GM23248 (cell line): ENCODE measurements around the gene HHIP. TPM values are rescaled to one million over a fixed set of nuclear protein-coding genes. Genes with fewer than 3 reads are reported as not detected.

Source experiments
- DNase-seq: peaks from one replicate; pipeline ENCODE4 v3.0.0-alpha.2; 2015
- H2AFZ ChIP-seq: fragments of 200-600 bp; sonication (generic); 2 replicates; pipeline ENCODE4 v1.6.1; 2016; ENCODE audit warnings: antibody characterized with exemption
- H3F3A ChIP-seq: fragments of 200-600 bp; sonication (generic); 2 replicates; pipeline ENCODE4 v1.6.1; 2016; ENCODE audit warnings: mild to moderate bottlenecking, antibody characterized with exemption, mixed run types; ENCODE audit not compliant: insufficient read depth
- H3K27ac ChIP-seq: fragments of 200-600 bp; sonication (generic); 2 replicates; pipeline ENCODE4 v1.5.1; 2016; ENCODE audit warnings: mild to moderate bottlenecking
- H3K27me3 ChIP-seq: fragments of 200-600 bp; sonication (generic); replicated peaks from 2 replicates; pipeline ENCODE4 v1.6.1; 2016; ENCODE audit warnings: mild to moderate bottlenecking; ENCODE audit not compliant: insufficient read depth
- H3K36me3 ChIP-seq: fragments of 200-600 bp; sonication (generic); 2 replicates; pipeline ENCODE4 v1.6.1; 2016; ENCODE audit warnings: low read depth, mild to moderate bottlenecking
- H3K4me1 ChIP-seq: fragments of 200-600 bp; sonication (generic); 2 replicates; pipeline ENCODE4 v1.6.1; 2016; ENCODE audit warnings: mild to moderate bottlenecking; ENCODE audit not compliant: insufficient read depth
- H3K4me2 ChIP-seq: fragments of 200-600 bp; sonication (generic); one replicate; pipeline ENCODE4 v1.6.1; 2016; ENCODE audit warnings: mild to moderate bottlenecking; ENCODE audit not compliant: unreplicated experiment
- H3K4me3 ChIP-seq: fragments of 200-600 bp; sonication (generic); 2 replicates; pipeline ENCODE4 v1.5.1; 2016; ENCODE audit warnings: mild to moderate bottlenecking
- H3K79me2 ChIP-seq: fragments of 200-600 bp; sonication (generic); 2 replicates; pipeline ENCODE4 v1.6.1; 2016; ENCODE audit warnings: mild to moderate bottlenecking; ENCODE audit not compliant: insufficient read depth
- H3K9ac ChIP-seq: fragments of 200-600 bp; sonication (generic); 2 replicates; pipeline ENCODE4 v1.6.1; 2016; ENCODE audit warnings: mild to moderate bottlenecking
- H3K9me2 ChIP-seq: fragments of 200-600 bp; sonication (generic); 2 replicates; pipeline ENCODE4 v1.6.1; 2016; ENCODE audit warnings: mixed run types, mild to moderate bottlenecking, moderate library complexity; ENCODE audit not compliant: insufficient read depth
- H3K9me3 ChIP-seq: fragments of 200-600 bp; sonication (generic); one replicate; pipeline ENCODE4 v1.6.1; 2017; ENCODE audit warnings: low read depth
- H4K20me1 ChIP-seq: fragments of 200-600 bp; sonication (generic); 2 replicates; pipeline ENCODE4 v1.6.0; 2016; ENCODE audit not compliant: insufficient read depth
- EZH2 ChIP-seq: fragments of 200-600 bp; sonication (generic); IDR thresholded peaks from 2 replicates; pipeline ENCODE4 v1.6.1; 2018; ENCODE audit warnings: antibody characterized with exemption, mild to moderate bottlenecking; ENCODE audit not compliant: insufficient read depth, poor library complexity, severe bottlenecking
- EZH2phosphoT487 ChIP-seq: fragments of 200-600 bp; sonication (generic); IDR thresholded peaks from 2 replicates; pipeline ENCODE4 v1.6.1; 2018; ENCODE audit warnings: antibody characterized with exemption, moderate library complexity, mild to moderate bottlenecking, low read depth; ENCODE audit not compliant: insufficient read depth
- WGBS, 2 experiments: methylation state at CpG; one replicate each; pipeline ENCODE4 v1.1.6; 2015 to 2017; ENCODE audit warnings: low lambda C conversion rate in 2 of 2, low coverage in 1 of 2; ENCODE audit errors: missing lambda C conversion rate in 2 of 2; 5-methylcytosine and 5-hydroxymethylcytosine counted together
- in situ Hi-C: fragments of 300-500 bp; cut with MboI; formaldehyde crosslinking; loops from 2 replicates; pipeline ENCODE4 v1.15.0; 2020
- polyA plus RNA-seq: library from polyadenylated mRNA; unstranded; fragments of >200 nt; fragmentation: Nextera tagmentation; extraction: Ambion mirVana; gene quantifications from 2 replicates; pipeline ENCODE4 v1.2.1, GENCODE V29; 2016
- total RNA-seq: library from RNA; depleted of rRNA; stranded (reverse); fragments of >200 nt; shearing (Covaris generic); gene quantifications from 2 replicates; pipeline ENCODE4 v1.2.3, GENCODE V29; 2014

The HHIP gene
- total and polyA plus RNA-seq, 2 experiments from 2014 or later = under 0.01 to 0.06 TPM

- no peak overlapping the region for H2AFZ ChIP-seq
- H3F3A ChIP-seq = no peaks in the 10 kb centered on the region
- WGBS, 2 experiments = 94 to 97% methylated on average over 2 of the region's 2 CpGs
- no peaks in the 10 kb centered on the region for H3K9me3 ChIP-seq
- H3K4me3 ChIP-seq = no peak overlapping the region
- H3K9me2 ChIP-seq = no peaks in the 10 kb centered on the region
- no peak for DNase-seq
- no peaks in the 10 kb centered on the region for H3K27me3 ChIP-seq
- no peak overlapping the region for H3K27ac ChIP-seq
- no peaks in the 10 kb centered on the region for H3K36me3 ChIP-seq
- in situ Hi-C loops = no loop called here
- no peak for TF ChIP-seq EZH2
- no peak for TF ChIP-seq EZH2phosphoT487
- no peak overlapping the region for H3K4me2 ChIP-seq
- no peak overlapping the region for H3K9ac ChIP-seq
- peaks cover 9% of the 10 kb centered on the region for H3K4me1 ChIP-seq
- H3K79me2 ChIP-seq = no peaks in the 10 kb centered on the region
- no peaks in the 10 kb centered on the region for H4K20me1 ChIP-seq
These were observed 87.6 kb downstream of the HHIP start for GRCh38 chr4:144733566-144733965.

- TF ChIP-seq EZH2 (no peak), EZH2phosphoT487 (no peak)
These were observed 88.6 kb downstream of the HHIP start for GRCh38 chr4:144734522-144734921.

GRCh38 chr4:144738649-144739048, 92.7 kb downstream of the HHIP start:
- peaks cover 9% of the 10 kb centered on the region for H3K4me1 ChIP-seq
- H3F3A ChIP-seq = no peaks in the 10 kb centered on the region
- no peaks in the 10 kb centered on the region for H4K20me1 ChIP-seq
- no peaks in the 10 kb centered on the region for H3K9me3 ChIP-seq
- H3K4me2 ChIP-seq = no peak overlapping the region
- no peaks in the 10 kb centered on the region for H3K27me3 ChIP-seq
- no peaks in the 10 kb centered on the region for H3K36me3 ChIP-seq
- in situ Hi-C loops = no loop called here
- TF ChIP-seq EZH2phosphoT487 (no peak), EZH2 (no peak)
- H3K4me3 ChIP-seq = no peak overlapping the region
- H3K9me2 ChIP-seq = no peaks in the 10 kb centered on the region
- H2AFZ ChIP-seq = no peak overlapping the region
- no peak for DNase-seq
- no peak overlapping the region for H3K27ac ChIP-seq
- H3K9ac ChIP-seq = no peak overlapping the region
- H3K79me2 ChIP-seq = no peaks in the 10 kb centered on the region
- 82 to 92% methylated on average over 3 of the region's 3 CpGs for WGBS, 2 experiments

More at GRCh38 chr4:144734522-144734921, 88.6 kb downstream of the HHIP start:
- no peak overlapping the region for H3K4me3 ChIP-seq
- no peaks in the 10 kb centered on the region for H3K79me2 ChIP-seq
- no peaks in the 10 kb centered on the region for H3K27me3 ChIP-seq
- no peak overlapping the region for H3K9ac ChIP-seq
- H2AFZ ChIP-seq = no peak overlapping the region
- H3K4me1 ChIP-seq = peaks cover 9% of the 10 kb centered on the region
- no peaks in the 10 kb centered on the region for H3K36me3 ChIP-seq
- H3F3A ChIP-seq = no peaks in the 10 kb centered on the region
- peak; percentile 59 for DNase-seq
- WGBS, 2 experiments = 51 to 60% methylated on average over 4 of the region's 4 CpGs
- no peaks in the 10 kb centered on the region for H4K20me1 ChIP-seq
- no peaks in the 10 kb centered on the region for H3K9me3 ChIP-seq
- no peaks in the 10 kb centered on the region for H3K9me2 ChIP-seq
- no peak overlapping the region for H3K4me2 ChIP-seq
- no peak overlapping the region for H3K27ac ChIP-seq
- in situ Hi-C loops = no loop called here

GRCh38 chr4:144739511-144740033, 93.6 kb downstream of the HHIP start:
- H3K9me3 ChIP-seq = no peaks in the 10 kb centered on the region
- in situ Hi-C loops = no loop called here
- TF ChIP-seq EZH2phosphoT487 = no peak
- no peak for TF ChIP-seq EZH2

GRCh38 chr4:144740316-144740715, 94.4 kb downstream of the HHIP start:
- in situ Hi-C loops = no loop called here
- Histone ChIP-seq H3K27ac (no peak overlapping the region), H3K9me2 (no peaks in the 10 kb centered on the region), H3K4me1 (no peaks in the 10 kb centered on the region), H3K9ac (no peak overlapping the region), H3F3A (no peaks in the 10 kb centered on the region), H3K9me3 (no peaks in the 10 kb centered on the region), H4K20me1 (no peaks in the 10 kb centered on the region), H3K79me2 (no peaks in the 10 kb centered on the region), H3K4me3 (no peak overlapping the region), H3K27me3 (no peaks in the 10 kb centered on the region), H2AFZ (no peak overlapping the region), H3K36me3 (no peaks in the 10 kb centered on the region), H3K4me2 (no peak overlapping the region)
- no peak for TF ChIP-seq EZH2phosphoT487
- no peak for TF ChIP-seq EZH2
- no peak for DNase-seq
- WGBS, 2 experiments = 38 to 44% methylated on average over 1 of the region's 1 CpG

More at GRCh38 chr4:144739511-144740033, 93.6 kb downstream of the HHIP start:
- no peak overlapping the region for H3K4me3 ChIP-seq
- H3K27ac ChIP-seq = no peak overlapping the region
- H3K4me2 ChIP-seq = no peak overlapping the region
- H3F3A ChIP-seq = no peaks in the 10 kb centered on the region
- peaks cover 4% of the 10 kb centered on the region for H3K4me1 ChIP-seq
- H3K9ac ChIP-seq = no peak overlapping the region
- H3K79me2 ChIP-seq = no peaks in the 10 kb centered on the region
- no peaks in the 10 kb centered on the region for H3K27me3 ChIP-seq
- no peak for DNase-seq
- no peaks in the 10 kb centered on the region for H4K20me1 ChIP-seq
- no peaks in the 10 kb centered on the region for H3K9me2 ChIP-seq
- H2AFZ ChIP-seq = no peak overlapping the region
- no peaks in the 10 kb centered on the region for H3K36me3 ChIP-seq
